HG03095 (cell line): Measurements from ENCODE around the gene SYNE1.
"Not testable (repeated sequence)": the region's sequence is repeated elsewhere in the genome, so short reads cannot be mapped to it uniquely, and the experiment has no call there.

ENCODE experiments used
- ATAC-seq: cut with Tn5 transposase; IDR thresholded peaks from one replicate; pipeline ENCODE4 v1.9.1; 2021; ENCODE audit warnings: moderate library complexity; ENCODE audit not compliant: unreplicated experiment

Gene SYNE1

DNA sequence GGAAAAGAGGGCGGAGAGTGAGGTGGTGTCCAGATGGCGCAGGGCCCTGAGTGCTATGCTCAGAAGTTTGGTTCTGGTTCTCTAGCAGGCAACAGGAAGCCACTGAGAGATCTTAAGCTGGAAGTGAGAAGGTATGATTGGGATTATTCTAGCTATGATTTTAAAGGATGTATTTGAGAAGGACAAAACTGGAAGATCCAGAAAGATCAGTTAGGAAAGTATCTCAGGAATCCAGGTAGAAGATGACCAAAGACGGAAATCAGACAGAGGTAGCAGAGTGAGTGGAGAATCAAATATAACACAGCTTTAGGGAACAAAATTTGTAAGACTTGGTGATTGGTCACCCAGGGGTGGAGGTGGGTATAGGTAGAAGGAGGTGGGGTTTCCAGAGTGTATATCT is 5.8 kb downstream of the SYNE1 start:
- no peak for ATAC-seq

DNA sequence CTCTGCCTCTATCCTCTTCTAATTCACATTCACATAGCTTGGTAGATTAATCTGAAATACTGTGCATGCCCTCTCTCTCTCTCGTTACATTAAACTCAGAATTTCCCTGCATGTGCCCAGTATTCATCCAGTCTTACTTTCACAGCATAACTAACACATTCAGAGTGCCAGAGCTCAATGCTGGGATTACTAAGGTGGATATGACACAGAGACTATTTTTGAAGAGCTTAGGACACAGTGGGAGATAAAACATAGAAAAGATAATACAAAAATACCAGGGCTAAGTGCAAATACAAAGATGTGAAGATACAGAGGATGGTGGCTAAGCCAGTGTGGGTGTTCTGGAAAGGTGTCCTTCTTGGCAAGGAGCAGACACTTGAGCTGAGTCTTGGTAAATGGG is 6.3 kb downstream of the SYNE1 start:
- no peak for ATAC-seq

- no peak for ATAC-seq
Observed at GRCh38 chr6:152625213-152625612, 11.9 kb downstream of the SYNE1 start.

GRCh38 chr6:152614776-152615175 is 22.4 kb downstream of the SYNE1 start:
- not testable (repeated sequence) for ATAC-seq

GRCh38 chr6:152609125-152609670 is 28.0 kb downstream of the SYNE1 start:
- ATAC-seq: no peak

GRCh38 chr6:152605941-152606340 is 31.2 kb downstream of the SYNE1 start:
- ATAC-seq: no peak

DNA sequence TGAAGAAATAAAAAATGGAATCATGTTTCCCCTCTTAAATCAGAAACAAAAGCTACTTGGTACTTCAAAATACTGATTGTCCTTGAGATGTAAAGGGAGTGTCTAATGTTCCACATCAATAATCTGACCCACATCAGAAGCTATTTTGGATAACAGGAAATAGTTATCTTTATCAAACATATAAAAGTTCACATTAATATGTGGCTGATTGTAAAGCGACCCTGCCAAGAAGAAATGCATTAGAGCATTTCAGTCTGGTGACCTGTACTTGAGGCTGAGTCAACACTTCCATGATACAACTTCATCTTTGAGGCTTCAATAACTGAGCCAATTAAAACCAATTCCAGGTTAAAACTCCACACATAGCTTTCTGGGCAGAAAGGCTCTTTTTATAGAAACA is 31.8 kb downstream of the SYNE1 start:
- no peak for ATAC-seq

DNA sequence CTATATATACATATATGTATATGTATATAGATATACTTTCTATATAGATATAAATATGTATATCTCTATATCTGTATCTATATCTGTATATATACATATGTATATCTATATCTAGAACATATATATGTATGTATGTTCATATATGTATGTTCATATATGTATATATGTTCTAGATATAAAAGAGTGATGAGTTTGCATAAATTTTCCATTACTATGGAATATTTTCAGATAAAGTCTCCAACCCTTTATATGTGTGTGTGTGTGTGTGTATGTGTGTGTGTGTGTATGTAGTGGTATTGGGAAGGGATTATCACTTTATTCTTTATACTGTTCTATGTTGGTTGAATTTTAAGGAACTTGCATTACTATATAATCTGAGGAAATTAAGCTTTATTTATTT is 33.3 kb downstream of the SYNE1 start:
- no peak for ATAC-seq

- no peak for ATAC-seq
Observed at GRCh38 chr6:152600022-152600421, 37.1 kb downstream of the SYNE1 start.

DNA sequence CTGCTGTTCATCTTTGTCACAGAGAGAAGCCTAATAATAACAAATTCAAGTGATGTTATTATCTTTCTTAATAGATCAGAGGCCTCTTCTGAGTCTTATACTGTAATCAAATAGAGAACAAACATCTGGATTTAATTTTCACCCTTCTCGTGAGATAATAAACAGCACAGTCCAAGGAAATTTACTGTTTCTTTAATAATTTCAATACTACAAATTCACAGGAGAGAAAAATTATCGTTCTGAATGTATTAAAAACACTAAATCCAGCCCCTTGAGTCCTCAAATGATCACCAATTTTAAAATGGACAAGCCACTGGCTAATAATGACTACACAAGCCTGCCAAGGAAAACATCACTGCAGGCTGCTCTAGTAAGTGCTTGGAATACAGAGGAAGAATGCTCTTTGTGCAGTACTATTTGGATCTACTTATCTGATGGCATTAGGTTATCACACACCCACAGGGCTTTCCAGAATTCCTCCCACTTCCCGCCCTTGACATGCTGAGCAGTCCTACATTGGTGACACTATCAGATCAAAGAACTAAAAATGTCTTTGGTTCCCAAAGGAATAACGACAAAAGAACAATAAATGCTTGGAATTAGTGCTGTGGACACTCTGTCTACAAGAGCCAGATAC is 38.1 kb downstream of the SYNE1 start:
- ATAC-seq: no peak

- no peak for ATAC-seq
Observed at GRCh38 chr6:152598421-152598820, 38.7 kb downstream of the SYNE1 start.

GRCh38 chr6:152596726-152597125 is 40.4 kb downstream of the SYNE1 start:
- ATAC-seq: no peak

DNA sequence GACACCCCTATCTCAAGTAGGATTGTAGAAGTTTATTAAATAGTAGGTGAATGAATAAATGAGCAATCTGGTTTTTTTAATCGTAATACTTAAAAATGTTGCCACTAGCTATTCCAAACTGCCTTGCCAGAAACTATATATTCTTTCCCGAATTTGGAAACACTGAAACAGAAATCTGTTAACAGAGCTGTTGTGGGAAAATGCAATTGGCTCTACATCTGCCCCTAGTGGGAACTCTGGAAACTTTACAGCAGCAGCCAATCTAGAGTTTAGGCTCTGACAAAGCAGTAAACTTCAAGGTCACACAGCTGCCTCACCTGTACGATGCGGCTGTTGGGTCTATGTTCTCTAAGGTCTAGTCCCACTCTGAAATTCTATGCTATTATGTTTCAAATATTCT is 41.7 kb downstream of the SYNE1 start:
- ATAC-seq: no peak

- ATAC-seq: no peak
Observed at GRCh38 chr6:152594701-152595100, 42.5 kb downstream of the SYNE1 start.

DNA sequence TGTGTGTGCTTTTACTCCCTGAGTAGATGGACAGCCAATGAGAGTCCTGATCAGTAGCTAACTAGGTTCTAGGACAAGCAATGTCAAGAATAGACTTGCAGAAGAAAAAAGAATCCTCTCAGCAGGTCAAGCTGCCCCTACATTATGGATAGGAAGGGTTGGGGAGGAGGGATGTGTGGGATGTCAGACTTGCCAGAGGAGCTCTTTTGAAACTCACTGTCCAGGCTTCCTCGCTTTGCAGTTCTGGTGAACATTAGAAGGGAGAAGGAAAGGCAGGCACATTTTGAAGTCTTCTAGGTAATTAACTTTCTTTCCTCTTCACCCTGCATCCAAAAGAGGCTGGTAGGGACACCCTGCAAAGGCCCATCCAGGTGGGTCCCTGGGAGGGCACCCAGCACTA is 48.7 kb downstream of the SYNE1 start:
- ATAC-seq: no peak

- no peak for ATAC-seq
Observed at GRCh38 chr6:152587473-152587872, 49.7 kb downstream of the SYNE1 start.

- ATAC-seq: no peak
Observed at GRCh38 chr6:152585236-152585635, 51.9 kb downstream of the SYNE1 start.

GRCh38 chr6:152583888-152584287 is 53.3 kb downstream of the SYNE1 start:
- ATAC-seq: no peak

DNA sequence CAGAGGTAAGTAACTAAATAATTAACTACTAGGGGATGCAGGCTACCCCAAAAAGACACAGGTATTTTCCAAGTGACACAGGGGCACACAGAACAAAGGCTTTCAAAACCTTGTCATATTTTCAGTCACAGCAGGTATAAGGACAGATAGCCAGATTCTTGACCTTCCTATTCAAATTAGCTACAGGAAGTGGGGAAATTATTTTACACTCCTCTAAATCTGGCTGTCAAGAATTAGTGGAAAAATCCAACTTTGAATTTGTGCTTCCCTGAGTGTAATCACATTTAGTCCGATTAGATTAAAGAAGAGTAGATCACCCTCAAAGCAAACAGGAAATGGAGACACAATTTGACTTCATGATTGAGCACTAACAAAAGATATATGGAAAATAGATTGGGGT is 60.6 kb downstream of the SYNE1 start:
- no peak for ATAC-seq

GRCh38 chr6:152575621-152576150 is 61.5 kb downstream of the SYNE1 start:
- ATAC-seq: no peak

- no peak for ATAC-seq
Observed at GRCh38 chr6:152575161-152575560, 62.0 kb downstream of the SYNE1 start.

DNA sequence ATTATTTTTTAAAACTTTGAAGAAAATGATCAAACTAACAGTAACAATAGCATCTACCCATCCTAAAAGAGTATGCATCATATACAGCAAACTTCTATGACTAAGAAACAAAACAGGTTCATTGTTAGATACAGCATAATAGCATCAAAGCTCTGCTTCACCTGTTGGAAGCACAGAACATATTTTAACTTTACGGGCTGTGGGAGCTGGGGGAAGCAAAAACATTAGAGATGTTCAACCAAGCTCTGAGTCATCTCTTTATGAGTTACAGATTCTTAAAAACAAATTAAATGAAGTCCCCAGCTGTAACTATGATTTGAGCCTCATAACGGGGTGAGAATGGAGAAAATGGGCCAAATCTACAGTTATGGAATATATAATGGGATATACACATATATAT is 63.4 kb downstream of the SYNE1 start:
- no peak for ATAC-seq
